ENCODE measurements around the gene CACNA1A.

Gene CACNA1A

GRCh38 chr19:13436352-13436751 lies 69.9 kb downstream of the CACNA1A start:
- Histone ChIP-seq H3K36me3 (ENCODE audit: insufficient read depth, low read length) (no peaks in the 10 kb centered on the region), H3K27me3 (ENCODE audit: insufficient read depth, low read length) (no peaks in the 10 kb centered on the region), H3K9me3 (ENCODE audit: low read length) (no peaks in the 10 kb centered on the region), H3F3A (ENCODE audit: insufficient read depth, low read length) (no peaks in the 10 kb centered on the region), H3K9me2 (ENCODE audit: low read depth, low read length) (no peaks in the 10 kb centered on the region), H3K79me2 (ENCODE audit: insufficient read depth, low read length) (no peaks in the 10 kb centered on the region), H3K4me1 (ENCODE audit: insufficient read depth, low read length, severe bottlenecking) (no peaks in the 10 kb centered on the region), H3K4me3 (ENCODE audit: low read depth, low read length, poor library complexity, severe bottlenecking) (no peak overlapping the region), H3K27ac (ENCODE audit: low read depth, low read length, poor library complexity, severe bottlenecking) (no peak overlapping the region), H3K4me2 (ENCODE audit: low read length) (no peak overlapping the region), H4K20me1 (ENCODE audit: insufficient read depth, low read length) (no peaks in the 10 kb centered on the region), H2AFZ (ENCODE audit: low read length) (no peak overlapping the region), H3K9ac (ENCODE audit: low read length) (no peak overlapping the region)
- TF ChIP-seq CTCF (IDR thresholded peaks at IDR 0.05; ENCODE audit: low read length) (no peak), EZH2 (IDR thresholded peaks at IDR 0.05; ENCODE audit: borderline replicate concordance, low read length) (no peak)

- no peaks in the 10 kb centered on the region for H3K36me3 ChIP-seq (ENCODE audit: insufficient read depth, low read length)
- H3K27ac ChIP-seq (ENCODE audit: low read depth, low read length, poor library complexity, severe bottlenecking) = no peak overlapping the region
- no peak overlapping the region for H3K4me2 ChIP-seq (ENCODE audit: low read length)
- H3K9ac ChIP-seq (ENCODE audit: low read length) = no peak overlapping the region
- H3K9me3 ChIP-seq (ENCODE audit: low read length) = no peaks in the 10 kb centered on the region
- H3K4me1 ChIP-seq (ENCODE audit: insufficient read depth, low read length, severe bottlenecking) = no peaks in the 10 kb centered on the region
- no peaks in the 10 kb centered on the region for H3F3A ChIP-seq (ENCODE audit: insufficient read depth, low read length)
- H4K20me1 ChIP-seq (ENCODE audit: insufficient read depth, low read length) = no peaks in the 10 kb centered on the region
- no peaks in the 10 kb centered on the region for H3K79me2 ChIP-seq (ENCODE audit: insufficient read depth, low read length)
- H3K27me3 ChIP-seq (ENCODE audit: insufficient read depth, low read length) = no peaks in the 10 kb centered on the region
- TF ChIP-seq EZH2 (IDR thresholded peaks at IDR 0.05; ENCODE audit: borderline replicate concordance, low read length) = no peak
- peak; percentile 74 for TF ChIP-seq CTCF (IDR thresholded peaks at IDR 0.05; ENCODE audit: low read length)
- H2AFZ ChIP-seq (ENCODE audit: low read length) = no peak overlapping the region
- H3K4me3 ChIP-seq (ENCODE audit: low read depth, low read length, poor library complexity, severe bottlenecking) = no peak overlapping the region
- no peaks in the 10 kb centered on the region for H3K9me2 ChIP-seq (ENCODE audit: low read depth, low read length)
Measured at GRCh38 chr19:13430790-13431582, 75.3 kb downstream of the CACNA1A start.

- Histone ChIP-seq H3K27ac (ENCODE audit: low read depth, low read length, poor library complexity, severe bottlenecking) (no peak overlapping the region), H3K36me3 (ENCODE audit: insufficient read depth, low read length) (no peaks in the 10 kb centered on the region)
Measured at GRCh38 chr19:13429563-13429962, 76.7 kb downstream of the CACNA1A start.

More at GRCh38 chr19:13429563-13429962, 76.7 kb downstream of the CACNA1A start:
- Histone ChIP-seq H3F3A (ENCODE audit: insufficient read depth, low read length) (no peaks in the 10 kb centered on the region), H3K9ac (ENCODE audit: low read length) (no peak overlapping the region), H3K79me2 (ENCODE audit: insufficient read depth, low read length) (no peaks in the 10 kb centered on the region), H3K9me3 (ENCODE audit: low read length) (no peaks in the 10 kb centered on the region), H2AFZ (ENCODE audit: low read length) (no peak overlapping the region), H3K9me2 (ENCODE audit: low read depth, low read length) (no peaks in the 10 kb centered on the region), H3K4me1 (ENCODE audit: insufficient read depth, low read length, severe bottlenecking) (no peaks in the 10 kb centered on the region), H3K27me3 (ENCODE audit: insufficient read depth, low read length) (no peaks in the 10 kb centered on the region), H4K20me1 (ENCODE audit: insufficient read depth, low read length) (no peaks in the 10 kb centered on the region), H3K4me3 (ENCODE audit: low read depth, low read length, poor library complexity, severe bottlenecking) (no peak overlapping the region), H3K4me2 (ENCODE audit: low read length) (no peak overlapping the region)
- TF ChIP-seq CTCF (IDR thresholded peaks at IDR 0.05; ENCODE audit: low read length) (no peak), EZH2 (IDR thresholded peaks at IDR 0.05; ENCODE audit: borderline replicate concordance, low read length) (no peak)
